Measurements from ENCODE around the gene ADD3.
"Not testable (repeated sequence)": the region's sequence is repeated elsewhere in the genome, so short reads cannot be mapped to it uniquely, and the experiment has no call there.

GRCh38 chr10:110114668-110115067, 106.9 kb downstream of the ADD3 start:
- not testable (repeated sequence) for TF ChIP-seq EP300 (IDR thresholded peaks at IDR 0.05; ENCODE audit: borderline replicate concordance in 1 of 2, control insufficient read depth in 1 of 2, low read depth in 2 of 2, low read length in 2 of 2); CHD1 (IDR thresholded peaks at IDR 0.05; ENCODE audit: low read depth, low read length)

Data from GM12878 (cell line).